Mucosa of descending colon (tissue), 3 donors: ENCODE results near the gene CHRNB1. TPM values are rescaled to one million over a fixed set of nuclear protein-coding genes. Genes with fewer than 3 reads are reported as not detected.

ENCODE experiments used
- ATAC-seq: fragments of 200-7000 bp; cut with Tn5 transposase; one replicate; pipeline ENCODE4 v1.9.1; 2020; ENCODE audit warnings: mild to moderate bottlenecking, moderate library complexity
- DNase-seq, 3 donors: peaks; one replicate each; pipeline ENCODE4 v3.0.0-alpha.2; 2020
- H3K36me3 ChIP-seq: fragments of 200-600 bp; one replicate; pipeline ENCODE4 v1.8.0; 2021; ENCODE audit warnings: low read depth, mild to moderate bottlenecking
- H3K4me1 ChIP-seq: fragments of 200-600 bp; one replicate; pipeline ENCODE4 v1.8.0; 2021; ENCODE audit warnings: low read depth, mild to moderate bottlenecking
- H3K4me3 ChIP-seq: fragments of 200-600 bp; one replicate; pipeline ENCODE4 v1.8.0; 2021; ENCODE audit warnings: mild to moderate bottlenecking
- H3K9me3 ChIP-seq: fragments of 200-600 bp; one replicate; pipeline ENCODE4 v1.8.0; 2021; ENCODE audit warnings: mild to moderate bottlenecking
- CTCF ChIP-seq: fragments of 200-600 bp; IDR thresholded peaks from one replicate; pipeline ENCODE4 v1.8.0; 2022; ENCODE audit warnings: antibody characterized with exemption, mild to moderate bottlenecking
- intact Hi-C, 2 donors: fragments of 100-400 bp; cut with DNase I in 1 of 2; cut with micrococcal nuclease in 1 of 2; formaldehyde crosslinking; loops; one replicate each; pipeline versions ENCODE4 v1.11.0 to v1.11.1; 2022; cut with DNase I, micrococcal nuclease
- total RNA-seq, 3 donors: library from RNA; stranded (reverse); fragmentation: NEBNext Ultra II Directional in 2 of 3; extraction: Animal tissue kit (Norgen Biotek cat#: 25700) in 2 of 3; gene quantifications; one replicate each; pipeline versions ENCODE4 v1.2.1 to v1.2.4, GENCODE V29; 2021 to 2023
- donor health status: DM: no; HTN: no; CAD: no; lungs with moderate emphysema.
- donor health status: DM: no; HTN: no; CAD: no.
- donor health status: DM: no; HTN: yes; CAD: no.

CHRNB1 gene
- total RNA-seq, 3 donors from 2014 or later = 6.0 to 8.3 (median 7.7) TPM

GRCh38 chr17:7464081-7464480, 19.2 kb downstream of the CHRNB1 start:
- intact Hi-C loops = no loop called here
- Histone ChIP-seq H3K9me3 (no peaks in the 10 kb centered on the region), H3K4me3 (no peak overlapping the region), H3K4me1 (peaks cover 6% of the 10 kb centered on the region), H3K36me3 (no peaks in the 10 kb centered on the region)
- no peak for DNase-seq
- ATAC-seq = no peak
- no peak for TF ChIP-seq CTCF

GRCh38 chr17:7465597-7466275, 20.9 kb downstream of the CHRNB1 start:
- H3K36me3 ChIP-seq = no peaks in the 10 kb centered on the region
- no peak for TF ChIP-seq CTCF
- no peak overlapping the region for H3K4me3 ChIP-seq
- ATAC-seq = no peak
- no peaks in the 10 kb centered on the region for H3K9me3 ChIP-seq
- peak in 1 of 3 donors; percentile 49 for DNase-seq
- peaks cover 6% of the 10 kb centered on the region for H3K4me1 ChIP-seq
- intact Hi-C loops = no loop called here

GRCh38 chr17:7466318-7466638, 21.4 kb downstream of the CHRNB1 start:
- ATAC-seq = no peak
- intact Hi-C loops = no loop called here
- TF ChIP-seq CTCF = no peak
- Histone ChIP-seq H3K9me3 (no peaks in the 10 kb centered on the region), H3K4me3 (no peak overlapping the region), H3K4me1 (peaks cover 6% of the 10 kb centered on the region), H3K36me3 (no peaks in the 10 kb centered on the region)
- DNase-seq = no peak

- H3K36me3 ChIP-seq = no peaks in the 10 kb centered on the region
- TF ChIP-seq CTCF = no peak
These were observed 21.9 kb downstream of the CHRNB1 start for GRCh38 chr17:7466639-7467341.

DNA sequence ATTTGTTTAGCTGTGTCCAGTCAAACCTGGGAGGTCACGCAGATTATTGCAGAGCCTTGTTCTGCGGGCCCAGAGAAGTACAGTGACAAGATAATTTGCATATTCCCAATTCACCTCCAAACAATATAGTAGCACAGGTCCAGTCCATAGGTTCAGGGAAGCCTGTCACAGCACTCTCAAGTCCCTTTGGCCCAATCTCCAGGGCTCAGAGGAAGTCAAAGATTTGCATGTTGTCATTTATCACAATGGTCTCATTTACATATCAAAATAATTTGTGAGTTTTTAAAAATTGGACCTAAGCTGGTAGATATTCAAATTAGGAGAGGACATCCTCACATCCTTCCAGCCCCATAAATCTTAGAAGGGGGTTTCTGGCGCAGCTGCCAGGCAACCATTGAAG, 22.6 kb downstream of the CHRNB1 start:
- Histone ChIP-seq H3K9me3 (no peaks in the 10 kb centered on the region), H3K4me3 (no peak overlapping the region), H3K36me3 (no peaks in the 10 kb centered on the region), H3K4me1 (peaks cover 6% of the 10 kb centered on the region)
- ATAC-seq (no peak), DNase-seq (no peak)
- intact Hi-C loops = no loop called here
- TF ChIP-seq CTCF = no peak

More at GRCh38 chr17:7466639-7467341, 21.9 kb downstream of the CHRNB1 start:
- ATAC-seq (peak; percentile 19), DNase-seq (peak in 1 of 3 donors; percentile 47)
- Histone ChIP-seq H3K4me3 (no peak overlapping the region), H3K4me1 (peaks cover 6% of the 10 kb centered on the region), H3K9me3 (no peaks in the 10 kb centered on the region)
- intact Hi-C loops = no loop called here
